HG03135 (cell line): ENCODE data around the gene SCGB3A2.
"Not testable (repeated sequence)": the region's sequence is repeated elsewhere in the genome, so short reads cannot be mapped to it uniquely, and the experiment has no call there.

Experiments used
- ATAC-seq: cut with Tn5 transposase; IDR thresholded peaks from one replicate; pipeline ENCODE4 v1.9.1; 2021; ENCODE audit warnings: mild to moderate bottlenecking, moderate library complexity; ENCODE audit not compliant: unreplicated experiment

The SCGB3A2 gene

GRCh38 chr5:147860641-147861025, 17.9 kb upstream of the SCGB3A2 start:
- ATAC-seq = no peak

- ATAC-seq = no peak
Measured at GRCh38 chr5:147863454-147864158, 14.9 kb upstream of the SCGB3A2 start.

DNA sequence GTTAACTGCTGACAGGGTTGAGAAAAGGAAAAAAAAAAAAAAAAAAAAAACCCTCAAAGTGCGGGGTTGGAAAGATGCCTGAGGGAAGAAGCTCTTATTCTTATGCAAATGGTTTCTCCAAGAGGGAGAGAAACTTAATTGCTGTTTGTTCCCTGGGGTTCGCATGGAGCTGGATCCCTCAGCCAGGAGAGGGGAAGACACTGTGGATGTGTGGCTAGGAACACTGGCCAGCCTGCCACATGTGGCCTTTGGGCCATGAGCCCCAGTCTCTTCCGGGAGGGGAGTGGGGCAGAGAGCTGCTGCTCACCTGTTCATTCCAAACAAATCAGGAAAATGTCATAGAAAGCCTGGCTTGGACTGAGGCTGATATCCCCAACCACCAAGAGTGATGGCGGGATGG, 9.4 kb upstream of the SCGB3A2 start:
- ATAC-seq = no peak

GRCh38 chr5:147869892-147870291, 8.6 kb upstream of the SCGB3A2 start:
- not testable (repeated sequence) for ATAC-seq

- not testable (repeated sequence) for ATAC-seq
Measured at GRCh38 chr5:147871980-147872549, 6.4 kb upstream of the SCGB3A2 start.

- not testable (repeated sequence) for ATAC-seq
Measured at GRCh38 chr5:147872744-147873435, 5.6 kb upstream of the SCGB3A2 start.

- ATAC-seq = not testable (repeated sequence)
Measured at GRCh38 chr5:147874118-147874875, 4.2 kb upstream of the SCGB3A2 start.

GRCh38 chr5:147874910-147875367, 3.6 kb upstream of the SCGB3A2 start:
- no peak for ATAC-seq

DNA sequence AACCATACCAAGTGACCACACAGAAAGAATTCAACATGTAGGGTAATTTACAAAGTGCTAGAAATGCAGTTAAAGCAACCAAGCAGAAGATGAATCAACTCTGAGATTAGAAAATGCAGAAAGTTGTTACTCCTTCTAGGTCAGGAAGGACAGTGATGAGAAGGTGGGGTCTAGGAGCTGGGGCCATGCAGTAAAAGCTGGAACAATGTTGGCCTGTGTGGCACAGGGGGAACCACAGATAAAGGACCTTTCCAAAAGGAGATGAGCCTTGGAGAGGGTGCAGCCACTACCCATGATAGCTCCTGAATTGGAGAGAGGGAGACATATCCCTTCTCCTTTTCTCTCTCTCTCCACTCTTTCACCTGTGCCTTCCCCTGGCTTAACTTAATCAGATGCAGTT, 2.4 kb upstream of the SCGB3A2 start:
- no peak for ATAC-seq

DNA sequence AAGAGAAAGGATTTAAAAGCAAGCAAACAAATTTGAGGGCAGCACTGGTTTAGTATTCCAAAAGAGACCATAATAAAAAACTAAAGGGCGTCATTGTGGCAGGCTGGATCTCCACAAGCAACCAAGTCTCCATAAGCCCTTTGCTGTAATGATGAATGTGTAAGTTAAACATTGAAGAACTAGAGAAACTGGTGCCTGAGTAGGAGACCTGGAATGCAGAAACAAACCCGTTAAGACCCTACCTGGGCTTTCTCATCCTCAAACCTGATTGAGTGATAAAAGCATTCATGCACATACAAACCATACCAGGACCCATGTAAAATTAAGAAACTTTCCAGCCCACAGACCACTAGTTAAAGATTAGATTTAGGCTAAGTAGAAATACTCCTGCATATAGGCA, 1.9 kb upstream of the SCGB3A2 start:
- ATAC-seq = no peak

GRCh38 chr5:147879784-147880183, 1.3 kb downstream of the SCGB3A2 start:
- no peak for ATAC-seq

DNA sequence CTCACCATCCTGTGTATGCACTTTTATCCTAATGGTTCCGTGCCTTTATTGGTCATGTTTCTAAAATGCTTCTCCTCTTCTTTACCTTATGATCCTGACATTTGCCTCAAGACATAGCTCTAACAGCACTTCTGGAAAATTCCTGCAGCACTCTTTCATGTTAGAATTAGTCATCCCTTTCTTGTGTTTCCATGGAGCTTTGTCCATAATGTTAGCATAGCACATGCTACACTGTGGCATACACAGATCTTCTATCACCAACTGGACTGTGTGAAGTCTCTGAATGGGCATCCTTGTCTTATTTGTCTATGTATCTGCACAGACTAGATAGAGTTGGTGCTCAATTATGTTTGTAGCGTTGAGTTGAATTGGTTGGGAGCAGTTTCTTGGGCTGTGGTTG, 2.0 kb downstream of the SCGB3A2 start:
- ATAC-seq = no peak

DNA sequence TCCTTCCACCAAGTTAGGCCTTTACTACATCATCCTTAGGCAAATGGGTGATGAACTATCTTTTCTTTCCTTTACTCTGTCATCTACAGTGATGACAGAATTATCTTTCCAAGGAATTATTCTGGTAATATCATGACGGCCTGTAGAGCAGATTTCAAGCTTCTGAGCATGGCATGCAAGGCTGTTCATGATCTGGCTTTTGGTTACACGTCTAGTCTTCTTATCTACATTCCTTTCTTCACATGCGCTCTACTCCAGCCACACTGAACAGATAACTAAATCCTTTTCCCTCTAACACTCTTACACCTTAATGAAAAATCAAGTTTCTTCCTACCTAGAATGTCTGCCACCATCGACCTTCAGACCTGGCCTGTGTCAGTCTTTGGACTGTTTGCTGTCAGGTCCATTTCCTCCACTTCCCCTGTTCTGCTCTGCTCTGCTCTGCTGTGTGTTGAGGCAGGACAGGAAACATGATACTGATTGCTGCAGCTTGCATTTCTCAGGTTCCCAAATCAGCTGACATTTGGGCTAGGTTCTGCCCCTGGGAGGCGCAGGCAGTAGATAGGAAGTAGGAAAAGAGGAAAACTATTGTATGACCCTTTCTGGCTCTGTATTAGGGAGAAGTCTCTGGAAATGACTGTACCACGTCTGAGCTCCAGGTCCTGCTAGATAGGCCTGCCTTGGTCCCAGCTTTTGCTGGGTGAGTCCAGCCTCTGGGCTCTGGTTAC, 4.2 kb downstream of the SCGB3A2 start:
- ATAC-seq = no peak

DNA sequence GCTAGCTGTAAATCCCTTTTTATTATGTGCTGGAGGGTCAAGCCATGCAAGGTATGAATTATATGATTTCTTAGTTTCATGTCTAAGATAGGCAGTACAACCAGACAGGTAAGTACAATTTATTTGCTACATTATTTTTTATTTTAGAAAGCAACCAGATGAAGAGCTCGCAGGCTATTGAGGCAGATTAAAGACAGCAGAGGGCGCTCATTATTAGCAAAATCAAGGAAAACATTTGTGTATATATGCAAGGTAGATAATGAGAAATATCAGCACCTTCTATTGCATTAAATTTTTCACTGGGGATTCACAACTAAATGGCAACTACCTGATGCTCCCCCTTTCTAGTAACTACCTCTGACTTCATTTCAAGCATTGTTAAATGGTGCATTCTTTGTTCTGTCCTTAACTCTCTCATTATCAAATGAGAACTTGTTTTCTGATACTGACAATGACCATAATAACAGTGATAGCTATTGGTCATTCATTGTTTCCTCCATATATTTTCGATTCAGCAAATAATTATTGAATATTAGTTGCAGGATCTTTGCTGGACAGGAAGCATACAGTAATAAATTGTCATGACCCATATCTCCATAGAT, 8.6 kb downstream of the SCGB3A2 start:
- no peak for ATAC-seq

- ATAC-seq = no peak
Measured at GRCh38 chr5:147887930-147888329, 9.4 kb downstream of the SCGB3A2 start.

DNA sequence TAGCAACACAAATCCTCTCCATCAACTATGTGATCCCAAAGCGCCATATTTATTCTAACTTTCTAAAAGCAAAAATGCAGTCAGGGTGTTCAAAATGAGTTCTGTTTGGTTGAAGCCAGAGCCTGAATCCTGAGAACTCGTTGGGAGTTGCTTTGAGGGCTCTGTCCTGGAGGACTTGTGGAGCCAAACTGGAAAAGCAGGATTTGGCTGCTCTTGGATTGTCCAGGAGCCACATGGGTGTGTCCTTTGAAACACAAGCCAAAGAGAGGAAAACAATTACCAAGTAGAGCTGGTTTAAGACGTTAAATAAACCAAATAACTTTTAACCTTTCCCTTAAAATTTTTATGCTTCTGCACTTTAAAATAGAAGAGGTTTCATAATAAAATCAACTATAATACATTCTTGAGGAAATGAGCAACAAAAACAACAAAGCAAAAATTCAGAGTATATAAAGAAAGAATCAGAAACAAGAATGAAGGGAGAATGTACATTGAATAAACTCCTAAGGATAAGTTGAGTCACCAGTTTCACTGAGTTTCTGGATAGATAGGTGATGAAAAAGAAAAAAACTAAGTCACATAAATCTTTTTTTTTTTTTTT, 14.3 kb downstream of the SCGB3A2 start:
- ATAC-seq = no peak

DNA sequence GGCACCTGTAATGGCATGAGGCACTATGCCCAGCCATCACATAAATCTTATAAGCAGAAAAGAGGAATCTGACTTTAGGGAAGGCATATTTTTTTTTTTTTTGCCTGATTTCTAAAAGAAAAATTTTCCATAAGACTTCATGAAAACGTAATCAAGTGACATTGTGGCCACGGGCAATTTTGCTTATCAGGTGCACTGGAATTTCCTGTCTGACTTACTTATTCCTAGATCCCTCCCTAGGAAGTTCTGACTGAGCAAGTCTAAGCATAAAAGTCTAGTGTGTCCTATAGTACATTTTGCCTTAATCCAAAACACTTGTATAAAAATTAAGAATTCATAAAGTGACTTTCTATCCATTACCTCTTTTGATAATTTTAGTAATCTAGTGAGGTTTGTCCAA, 15.3 kb downstream of the SCGB3A2 start:
- no peak for ATAC-seq

GRCh38 chr5:147895864-147896263, 17.4 kb downstream of the SCGB3A2 start:
- no peak for ATAC-seq

DNA sequence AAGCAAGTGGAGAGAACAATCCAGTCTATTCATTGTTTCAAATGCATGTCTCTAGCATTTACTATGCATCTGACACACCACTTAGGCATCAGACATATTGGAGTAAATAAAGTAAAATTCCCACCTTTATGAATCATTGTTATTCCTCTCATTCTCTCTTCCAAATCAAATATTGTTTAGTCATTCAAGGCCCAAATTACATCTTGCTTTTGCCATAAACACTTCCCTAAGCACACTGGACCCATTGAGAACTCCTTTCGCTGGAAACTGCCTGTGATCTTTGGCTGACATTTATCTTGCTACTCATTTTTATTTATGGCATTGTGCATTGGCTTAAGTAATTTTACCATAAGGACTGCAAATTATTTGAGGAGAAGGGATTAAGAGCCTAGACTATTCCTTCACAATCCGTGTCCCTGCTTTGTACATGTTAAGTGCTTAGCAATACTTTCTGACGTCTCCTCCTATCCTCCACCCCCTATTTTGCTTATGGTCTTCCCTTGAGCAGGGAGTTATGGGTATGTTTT, 20.4 kb downstream of the SCGB3A2 start:
- ATAC-seq = no peak

DNA sequence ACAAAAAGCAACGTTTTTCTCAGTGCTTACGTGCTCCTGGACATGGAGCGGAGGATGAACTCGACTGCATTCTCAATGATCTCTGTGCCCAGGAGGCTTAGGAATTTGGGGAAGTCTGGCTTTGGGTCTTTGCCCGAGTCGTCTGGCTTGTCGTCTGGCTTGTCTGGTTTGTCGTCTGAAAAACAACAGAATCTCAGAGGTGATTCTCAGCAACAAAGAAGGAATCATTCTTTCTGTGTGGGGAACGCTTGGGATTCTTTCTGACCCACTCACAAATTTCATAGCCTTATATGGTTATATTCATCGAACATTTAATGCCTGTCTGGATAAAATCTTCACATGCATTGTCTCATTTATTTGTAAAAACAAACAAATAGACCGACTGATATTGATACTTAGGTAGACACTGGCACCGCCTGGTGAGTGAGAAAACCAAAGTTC, 23.1 kb downstream of the SCGB3A2 start:
- ATAC-seq = no peak
